Transverse colon (tissue), 4 donors: Measurements from ENCODE around the gene NES. TPM values are rescaled to one million over a fixed set of nuclear protein-coding genes. Genes with fewer than 3 reads are reported as not detected.

Source experiments
- DNase-seq: peaks from one replicate; pipeline ENCODE4 v3.0.0-alpha.2; 2019
- H3K27ac ChIP-seq, 4 donors: fragments of 200-600 bp; sonication (generic); 2 replicates each; pipeline ENCODE4 v1.5.1; 2016 to 2018; ENCODE audit warnings: inconsistent platforms in 4 of 4
- H3K27me3 ChIP-seq: fragments of 200-600 bp; sonication (generic); 2 replicates; pipeline ENCODE4 v1.5.1; 2017; ENCODE audit warnings: inconsistent platforms
- H3K36me3 ChIP-seq, 4 donors: fragments of 200-600 bp; sonication (generic); 2 replicates each; pipeline ENCODE4 v1.5.1; 2017 to 2019; ENCODE audit warnings: inconsistent platforms in 4 of 4
- H3K4me1 ChIP-seq, 4 donors: fragments of 200-600 bp; sonication (generic); 2 replicates each; pipeline ENCODE4 v1.5.1; 2017 to 2020; ENCODE audit warnings: inconsistent platforms in 4 of 4
- H3K4me3 ChIP-seq, 4 donors: fragments of 200-600 bp; sonication (generic); 1 replicate in 1 of 4; 2 replicates in 3 of 4; pipeline versions ENCODE4 v1.5.1 to v1.6.1; 2017 to 2019; ENCODE audit warnings: inconsistent platforms in 4 of 4
- H3K9me3 ChIP-seq, 2 donors: fragments of 200-600 bp; sonication (generic); 2 replicates each; pipeline ENCODE4 v1.5.1; 2017 to 2019; ENCODE audit warnings: inconsistent platforms in 2 of 2
- EP300 ChIP-seq: sonication (generic); formaldehyde crosslinking; IDR thresholded peaks from one replicate; pipeline ENCODE4 v1.6.1; 2017; ENCODE audit warnings: antibody characterized with exemption, low read depth
- POLR2A ChIP-seq: fragments of 450-650 bp; IDR thresholded peaks from one replicate; pipeline ENCODE4 v1.6.1; 2016; ENCODE audit warnings: antibody characterized with exemption, mild to moderate bottlenecking, moderate library complexity
- POLR2AphosphoS5 ChIP-seq, 3 donors: sonication (generic); formaldehyde crosslinking; IDR thresholded peaks; one replicate each; pipeline ENCODE4 v1.6.1; 2016; ENCODE audit warnings: antibody characterized with exemption in 3 of 3
- WGBS, 2 donors: methylation state at CpG; one replicate each; pipeline ENCODE4 v1.1.5; 2018; ENCODE audit warnings: low coverage in 1 of 2; 5-methylcytosine and 5-hydroxymethylcytosine counted together
- in situ Hi-C, 4 donors: fragments of 200-750 bp; cut with MboI; loops; one replicate each; pipeline versions ENCODE4 v1.15.0 to v1.15.1; 2017; ENCODE audit warnings: low sequenced_read_pairs in 3 of 4, low pct_ligation_motif_present in 1 of 4, low pct_unique_long_range_greater_than_20kb in 1 of 4
- intact Hi-C: fragments of 100-400 bp; cut with DNase I; formaldehyde crosslinking; loops from one replicate; pipeline ENCODE4 v1.15.1; 2023; ENCODE audit warnings: low total_unique reads
- total RNA-seq, 4 donors: library from RNA; depleted of rRNA; stranded (reverse); fragments of >200 nt; gene quantifications; one replicate each; pipeline ENCODE4 v1.1.0, GENCODE V29; 2016
- TF ChIP-seq, protein P1 (sequence below), 5 experiments: fragments of 200-600 bp in 3 of 5; fragments of 450-650 bp in 2 of 5; sonication (generic) in 3 of 5; IDR thresholded peaks; 1 replicate in 2 of 5; 2 replicates in 3 of 5; pipeline ENCODE4 v1.5.1; 2016 to 2017; ENCODE audit warnings: antibody characterized with exemption in 5 of 5, inconsistent platforms in 3 of 5, mild to moderate bottlenecking in 2 of 5, moderate library complexity in 1 of 5

Gene NES
- total RNA-seq, 4 donors from 2014 or later, result 3.3 to 15.5 (median 5.5) TPM

DNA sequence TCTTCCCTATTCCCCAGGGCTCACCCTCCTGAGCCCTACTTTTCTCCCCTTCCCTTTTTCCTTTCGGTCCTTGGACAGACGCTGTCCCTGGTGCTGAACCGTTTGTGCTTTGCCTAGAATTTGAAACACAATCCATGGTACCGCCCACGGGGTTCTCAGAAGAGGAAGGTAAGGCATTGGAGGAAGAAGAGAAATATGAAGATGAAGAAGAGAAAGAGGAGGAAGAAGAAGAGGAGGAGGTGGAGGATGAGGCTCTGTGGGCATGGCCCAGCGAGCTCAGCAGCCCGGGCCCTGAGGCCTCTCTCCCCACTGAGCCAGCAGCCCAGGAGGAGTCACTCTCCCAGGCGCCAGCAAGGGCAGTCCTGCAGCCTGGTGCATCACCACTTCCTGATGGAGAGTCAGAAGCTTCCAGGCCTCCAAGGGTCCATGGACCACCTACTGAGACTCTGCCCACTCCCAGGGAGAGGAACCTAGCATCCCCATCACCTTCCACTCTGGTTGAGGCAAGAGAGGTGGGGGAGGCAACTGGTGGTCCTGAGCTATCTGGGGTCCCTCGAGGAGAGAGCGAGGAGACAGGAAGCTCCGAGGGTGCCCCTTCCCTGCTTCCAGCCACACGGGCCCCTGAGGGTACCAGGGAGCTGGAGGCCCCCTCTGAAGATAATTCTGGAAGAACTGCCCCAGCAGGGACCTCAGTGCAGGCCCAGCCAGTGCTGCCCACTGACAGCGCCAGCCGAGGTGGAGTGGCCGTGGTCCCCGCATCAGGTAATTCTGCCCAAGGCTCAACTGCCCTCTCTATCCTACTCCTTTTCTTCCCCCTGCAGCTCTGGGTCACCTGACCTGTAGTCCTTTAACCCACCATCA lies 24.8 kb downstream of the NES start:
- no peak for DNase-seq
- Histone ChIP-seq H3K4me3 (no peak overlapping the region), H3K9me3 (no peaks in the 10 kb centered on the region), H3K4me1 (peaks cover 4 to 10% (median 9%) of the 10 kb centered on the region in 4 donors), H3K27ac (no peak overlapping the region), H3K36me3 (no peaks in the 10 kb centered on the region), H3K27me3 (peaks cover 29% of the 10 kb centered on the region)
- TF ChIP-seq POLR2AphosphoS5 (IDR thresholded peaks at IDR 0.05) (no peak), EP300 (no peak), POLR2A (no peak)
- TF ChIP-seq, protein P1, sequence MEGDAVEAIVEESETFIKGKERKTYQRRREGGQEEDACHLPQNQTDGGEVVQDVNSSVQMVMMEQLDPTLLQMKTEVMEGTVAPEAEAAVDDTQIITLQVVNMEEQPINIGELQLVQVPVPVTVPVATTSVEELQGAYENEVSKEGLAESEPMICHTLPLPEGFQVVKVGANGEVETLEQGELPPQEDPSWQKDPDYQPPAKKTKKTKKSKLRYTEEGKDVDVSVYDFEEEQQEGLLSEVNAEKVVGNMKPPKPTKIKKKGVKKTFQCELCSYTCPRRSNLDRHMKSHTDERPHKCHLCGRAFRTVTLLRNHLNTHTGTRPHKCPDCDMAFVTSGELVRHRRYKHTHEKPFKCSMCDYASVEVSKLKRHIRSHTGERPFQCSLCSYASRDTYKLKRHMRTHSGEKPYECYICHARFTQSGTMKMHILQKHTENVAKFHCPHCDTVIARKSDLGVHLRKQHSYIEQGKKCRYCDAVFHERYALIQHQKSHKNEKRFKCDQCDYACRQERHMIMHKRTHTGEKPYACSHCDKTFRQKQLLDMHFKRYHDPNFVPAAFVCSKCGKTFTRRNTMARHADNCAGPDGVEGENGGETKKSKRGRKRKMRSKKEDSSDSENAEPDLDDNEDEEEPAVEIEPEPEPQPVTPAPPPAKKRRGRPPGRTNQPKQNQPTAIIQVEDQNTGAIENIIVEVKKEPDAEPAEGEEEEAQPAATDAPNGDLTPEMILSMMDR (IDR thresholded peaks at IDR 0.05), result no peak
- intact Hi-C loops (no loop called here), in situ Hi-C loops (no loop called here)
- 30 to 53% methylated on average over 5 to 16 of the region's 16 CpGs for WGBS, 2 donors

DNA sequence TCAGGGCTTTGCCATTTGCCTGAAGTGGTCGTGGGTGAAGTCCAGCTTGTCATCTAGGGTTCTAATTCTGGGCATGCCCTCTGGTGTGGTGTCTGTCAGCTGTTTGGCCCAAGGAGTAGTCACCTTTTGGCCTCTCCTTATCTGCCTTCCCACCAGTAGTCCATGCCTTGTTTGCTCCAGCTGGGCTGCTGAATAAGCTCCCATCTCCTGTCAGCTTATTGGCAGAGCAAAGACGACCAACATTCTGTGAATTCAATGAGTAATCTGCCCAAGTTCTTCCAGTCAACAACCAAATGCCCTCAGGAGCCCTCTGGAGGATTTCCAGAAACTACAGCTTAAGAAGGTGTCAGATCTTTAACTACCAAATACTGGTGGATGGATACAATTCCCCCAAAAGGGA lies 28.3 kb downstream of the NES start:
- H3K27me3 ChIP-seq, result peaks cover 64% of the 10 kb centered on the region
- in situ Hi-C loops, result no loop called here
- TF ChIP-seq, protein P1 (IDR thresholded peaks at IDR 0.05), result no peak
- no peak for TF ChIP-seq EP300
- TF ChIP-seq POLR2A, result no peak
- no peak for TF ChIP-seq POLR2AphosphoS5 (IDR thresholded peaks at IDR 0.05)

DNA sequence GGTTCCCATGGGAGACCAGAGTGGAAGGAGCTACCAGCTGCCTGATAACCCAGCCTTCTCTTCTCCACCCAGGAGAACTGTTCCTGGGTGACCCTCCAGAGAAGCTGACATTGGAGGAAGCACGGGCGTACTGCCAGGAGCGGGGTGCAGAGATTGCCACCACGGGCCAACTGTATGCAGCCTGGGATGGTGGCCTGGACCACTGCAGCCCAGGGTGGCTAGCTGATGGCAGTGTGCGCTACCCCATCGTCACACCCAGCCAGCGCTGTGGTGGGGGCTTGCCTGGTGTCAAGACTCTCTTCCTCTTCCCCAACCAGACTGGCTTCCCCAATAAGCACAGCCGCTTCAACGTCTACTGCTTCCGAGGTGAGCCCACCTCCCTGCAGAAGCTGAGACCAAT lies 28.7 kb downstream of the NES start:
- no peaks in the 10 kb centered on the region for H3K9me3 ChIP-seq
- 86% methylated on average over 8 of the region's 10 CpGs; no CpG with 5 or more reads in 1 of the 2 donors for WGBS, 2 donors
- in situ Hi-C loops (no loop called here), intact Hi-C loops (no loop called here)
- H3K4me1 ChIP-seq, result no peaks in the 10 kb centered on the region
- no peak overlapping the region for H3K4me3 ChIP-seq
- TF ChIP-seq POLR2AphosphoS5 (IDR thresholded peaks at IDR 0.05), result no peak
- TF ChIP-seq POLR2A, result no peak
- TF ChIP-seq, protein P1 (IDR thresholded peaks at IDR 0.05), result no peak
- TF ChIP-seq EP300, result no peak
- no peaks in the 10 kb centered on the region for H3K36me3 ChIP-seq
- peaks cover 64% of the 10 kb centered on the region for H3K27me3 ChIP-seq
- no peak for DNase-seq
- no peak overlapping the region for H3K27ac ChIP-seq

More for the DNA sequence above, 28.3 kb downstream of the NES start:
- H3K9me3 ChIP-seq, result no peaks in the 10 kb centered on the region
- intact Hi-C loops, result no loop called here
- 34% methylated on average over 2 of the region's 2 CpGs; no CpG with 5 or more reads in 1 of the 2 donors for WGBS, 2 donors
- no peak for DNase-seq
- no peak overlapping the region for H3K4me3 ChIP-seq
- H3K36me3 ChIP-seq, result no peaks in the 10 kb centered on the region
- no peak overlapping the region for H3K27ac ChIP-seq
- no peaks in the 10 kb centered on the region for H3K4me1 ChIP-seq

DNA sequence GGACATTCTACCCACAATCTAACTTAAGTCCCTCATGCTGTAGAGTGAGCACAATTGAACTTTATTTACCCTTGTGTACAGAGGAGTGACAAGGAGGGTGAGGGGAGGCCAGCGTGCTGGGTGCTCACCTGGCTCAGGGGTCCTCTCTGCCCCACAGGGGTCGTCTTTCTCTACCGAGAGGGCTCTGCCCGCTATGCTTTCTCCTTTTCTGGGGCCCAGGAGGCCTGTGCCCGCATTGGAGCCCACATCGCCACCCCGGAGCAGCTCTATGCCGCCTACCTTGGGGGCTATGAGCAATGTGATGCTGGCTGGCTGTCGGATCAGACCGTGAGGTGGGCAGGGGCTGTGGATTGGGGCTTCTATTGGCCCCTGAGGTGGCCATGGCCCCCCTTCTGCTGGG lies 29.9 kb downstream of the NES start:
- no peak for DNase-seq
- intact Hi-C loops (no loop called here), in situ Hi-C loops (no loop called here)
- 81 to 93% methylated on average over 3 to 10 of the region's 10 CpGs for whole genome bisulfite sequencing, 2 donors
- H3K27ac ChIP-seq, result no peak overlapping the region
- no peak overlapping the region for H3K4me3 ChIP-seq
- H3K36me3 ChIP-seq, result no peaks in the 10 kb centered on the region
- peaks cover 0 to 2% (median under 1%) of the 10 kb centered on the region in 4 donors for H3K4me1 ChIP-seq
- H3K27me3 ChIP-seq, result peaks cover 65% of the 10 kb centered on the region
- TF ChIP-seq EP300 (no peak), POLR2A (no peak), POLR2AphosphoS5 (IDR thresholded peaks at IDR 0.05) (no peak)
- TF ChIP-seq, protein P1 (IDR thresholded peaks at IDR 0.05), result no peak
- no peaks in the 10 kb centered on the region for H3K9me3 ChIP-seq
